ENCODE measurements around the gene DNAJA4.
"Not testable (repeated sequence)": the region's sequence is repeated elsewhere in the genome, so short reads cannot be mapped to it uniquely, and the experiment has no call there.

Gene DNAJA4

GRCh38 chr15:78237146-78237545 is 27.2 kb upstream of the DNAJA4 start:
- H3K9me3 Mint-ChIP-seq, result no peaks in the 10 kb centered on the region
- H3K4me1 Mint-ChIP-seq (ENCODE audit: low read depth), result peaks cover 4% of the 10 kb centered on the region
- H3K36me3 Mint-ChIP-seq (ENCODE audit: low read depth), result no peaks in the 10 kb centered on the region
- H3K27ac Mint-ChIP-seq, result no peak overlapping the region
- H3K27me3 Mint-ChIP-seq, result no peaks in the 10 kb centered on the region
- no peak overlapping the region for H3K4me3 Mint-ChIP-seq

GRCh38 chr15:78239811-78240210 is 24.6 kb upstream of the DNAJA4 start:
- no peak overlapping the region for H3K27ac Mint-ChIP-seq
- H3K4me3 Mint-ChIP-seq, result no peak overlapping the region
- no peaks in the 10 kb centered on the region for H3K9me3 Mint-ChIP-seq
- peaks cover under 1% of the 10 kb centered on the region for H3K4me1 Mint-ChIP-seq (ENCODE audit: low read depth)
- H3K36me3 Mint-ChIP-seq (ENCODE audit: low read depth), result no peaks in the 10 kb centered on the region
- H3K27me3 Mint-ChIP-seq, result no peaks in the 10 kb centered on the region

GRCh38 chr15:78241017-78241416 is 23.3 kb upstream of the DNAJA4 start:
- H3K27me3 Mint-ChIP-seq, result no peaks in the 10 kb centered on the region
- H3K27ac Mint-ChIP-seq, result no peak overlapping the region
- no peaks in the 10 kb centered on the region for H3K4me1 Mint-ChIP-seq (ENCODE audit: low read depth)
- no peaks in the 10 kb centered on the region for H3K36me3 Mint-ChIP-seq (ENCODE audit: low read depth)
- no peak overlapping the region for H3K4me3 Mint-ChIP-seq
- no peaks in the 10 kb centered on the region for H3K9me3 Mint-ChIP-seq

- no peaks in the 10 kb centered on the region for H3K4me1 Mint-ChIP-seq (ENCODE audit: low read depth)
- no peaks in the 10 kb centered on the region for H3K27me3 Mint-ChIP-seq
- H3K9me3 Mint-ChIP-seq, result no peaks in the 10 kb centered on the region
- no peak overlapping the region for H3K27ac Mint-ChIP-seq
- H3K4me3 Mint-ChIP-seq, result no peak overlapping the region
- no peaks in the 10 kb centered on the region for H3K36me3 Mint-ChIP-seq (ENCODE audit: low read depth)
Observed at GRCh38 chr15:78242128-78242527, 22.2 kb upstream of the DNAJA4 start.

- H3K27me3 Mint-ChIP-seq, result no peaks in the 10 kb centered on the region
- no peaks in the 10 kb centered on the region for H3K9me3 Mint-ChIP-seq
- H3K27ac Mint-ChIP-seq, result no peak overlapping the region
- no peak overlapping the region for H3K4me3 Mint-ChIP-seq
- H3K4me1 Mint-ChIP-seq (ENCODE audit: low read depth), result no peaks in the 10 kb centered on the region
- no peaks in the 10 kb centered on the region for H3K36me3 Mint-ChIP-seq (ENCODE audit: low read depth)
Observed at GRCh38 chr15:78243058-78243457, 21.3 kb upstream of the DNAJA4 start.

- no peaks in the 10 kb centered on the region for H3K4me1 Mint-ChIP-seq (ENCODE audit: low read depth)
- H3K27me3 Mint-ChIP-seq, result no peaks in the 10 kb centered on the region
- H3K9me3 Mint-ChIP-seq, result no peaks in the 10 kb centered on the region
- no peak overlapping the region for H3K4me3 Mint-ChIP-seq
- H3K36me3 Mint-ChIP-seq (ENCODE audit: low read depth), result no peaks in the 10 kb centered on the region
- H3K27ac Mint-ChIP-seq, result no peak overlapping the region
Observed at GRCh38 chr15:78243491-78243941, 20.8 kb upstream of the DNAJA4 start.

- H3K36me3 Mint-ChIP-seq (ENCODE audit: low read depth), result no peaks in the 10 kb centered on the region
- H3K4me3 Mint-ChIP-seq, result no peak overlapping the region
- H3K9me3 Mint-ChIP-seq, result no peaks in the 10 kb centered on the region
- no peaks in the 10 kb centered on the region for H3K27me3 Mint-ChIP-seq
- no peaks in the 10 kb centered on the region for H3K4me1 Mint-ChIP-seq (ENCODE audit: low read depth)
- H3K27ac Mint-ChIP-seq, result no peak overlapping the region
Observed at GRCh38 chr15:78244101-78244500, 20.3 kb upstream of the DNAJA4 start.

- Mint-ChIP-seq H3K4me3 (no peak overlapping the region), H3K4me1 (ENCODE audit: low read depth) (no peaks in the 10 kb centered on the region), H3K27me3 (no peaks in the 10 kb centered on the region), H3K27ac (no peak overlapping the region), H3K9me3 (no peaks in the 10 kb centered on the region), H3K36me3 (ENCODE audit: low read depth) (no peaks in the 10 kb centered on the region)
Observed at GRCh38 chr15:78244893-78245292, 19.5 kb upstream of the DNAJA4 start.

GRCh38 chr15:78245392-78245791 is 19.0 kb upstream of the DNAJA4 start:
- not testable (repeated sequence) for H3K4me1 Mint-ChIP-seq (ENCODE audit: low read depth); H3K9me3 Mint-ChIP-seq; H3K27me3 Mint-ChIP-seq; H3K36me3 Mint-ChIP-seq (ENCODE audit: low read depth); H3K4me3 Mint-ChIP-seq; H3K27ac Mint-ChIP-seq

- H3K36me3 Mint-ChIP-seq (ENCODE audit: low read depth); H3K27ac Mint-ChIP-seq; H3K4me3 Mint-ChIP-seq; H3K9me3 Mint-ChIP-seq; H3K27me3 Mint-ChIP-seq; H3K4me1 Mint-ChIP-seq (ENCODE audit: low read depth): not testable (repeated sequence)
Observed at GRCh38 chr15:78245976-78246620, 18.3 kb upstream of the DNAJA4 start.

GRCh38 chr15:78247911-78248310 is 16.5 kb upstream of the DNAJA4 start:
- Mint-ChIP-seq H3K36me3 (ENCODE audit: low read depth) (no peaks in the 10 kb centered on the region), H3K4me1 (ENCODE audit: low read depth) (no peaks in the 10 kb centered on the region), H3K27ac (no peak overlapping the region), H3K9me3 (no peaks in the 10 kb centered on the region), H3K4me3 (no peak overlapping the region), H3K27me3 (no peaks in the 10 kb centered on the region)

GRCh38 chr15:78249131-78249530 is 15.2 kb upstream of the DNAJA4 start:
- Mint-ChIP-seq H3K4me1 (ENCODE audit: low read depth) (no peaks in the 10 kb centered on the region), H3K36me3 (ENCODE audit: low read depth) (no peaks in the 10 kb centered on the region), H3K27me3 (no peaks in the 10 kb centered on the region), H3K4me3 (no peak overlapping the region), H3K27ac (no peak overlapping the region), H3K9me3 (no peaks in the 10 kb centered on the region)

GRCh38 chr15:78251136-78251535 is 13.2 kb upstream of the DNAJA4 start:
- H3K27ac Mint-ChIP-seq, result no peak overlapping the region
- no peak overlapping the region for H3K4me3 Mint-ChIP-seq
- H3K9me3 Mint-ChIP-seq, result no peaks in the 10 kb centered on the region
- no peaks in the 10 kb centered on the region for H3K36me3 Mint-ChIP-seq (ENCODE audit: low read depth)
- no peaks in the 10 kb centered on the region for H3K27me3 Mint-ChIP-seq
- H3K4me1 Mint-ChIP-seq (ENCODE audit: low read depth), result no peaks in the 10 kb centered on the region

GRCh38 chr15:78255421-78256043 is 8.8 kb upstream of the DNAJA4 start:
- H3K27me3 Mint-ChIP-seq, result no peaks in the 10 kb centered on the region
- no peaks in the 10 kb centered on the region for H3K4me1 Mint-ChIP-seq (ENCODE audit: low read depth)
- no peaks in the 10 kb centered on the region for H3K9me3 Mint-ChIP-seq
- no peaks in the 10 kb centered on the region for H3K36me3 Mint-ChIP-seq (ENCODE audit: low read depth)
- H3K27ac Mint-ChIP-seq, result no peak overlapping the region
- H3K4me3 Mint-ChIP-seq, result no peak overlapping the region

GRCh38 chr15:78256044-78256437 is 8.3 kb upstream of the DNAJA4 start:
- no peaks in the 10 kb centered on the region for H3K9me3 Mint-ChIP-seq
- H3K4me3 Mint-ChIP-seq, result no peak overlapping the region
- no peaks in the 10 kb centered on the region for H3K27me3 Mint-ChIP-seq
- H3K4me1 Mint-ChIP-seq (ENCODE audit: low read depth), result no peaks in the 10 kb centered on the region
- no peaks in the 10 kb centered on the region for H3K36me3 Mint-ChIP-seq (ENCODE audit: low read depth)
- no peak overlapping the region for H3K27ac Mint-ChIP-seq

GRCh38 chr15:78257681-78258080 is 6.7 kb upstream of the DNAJA4 start:
- no peaks in the 10 kb centered on the region for H3K4me1 Mint-ChIP-seq (ENCODE audit: low read depth)
- H3K27ac Mint-ChIP-seq, result no peak overlapping the region
- no peaks in the 10 kb centered on the region for H3K36me3 Mint-ChIP-seq (ENCODE audit: low read depth)
- H3K4me3 Mint-ChIP-seq, result no peak overlapping the region
- H3K9me3 Mint-ChIP-seq, result no peaks in the 10 kb centered on the region
- H3K27me3 Mint-ChIP-seq, result no peaks in the 10 kb centered on the region

Data from stimulated activated naive CD8-positive, alpha-beta T cell treated with anti-CD3 and anti-CD28 coated beads, Interleukin-15, Interleukin-2, amounts not matched to agents 100 ng/mL and 50 ng/mL, for 24 hours (primary cell).